ENCODE measurements around the gene ZNF79.

The ZNF79 gene

DNA sequence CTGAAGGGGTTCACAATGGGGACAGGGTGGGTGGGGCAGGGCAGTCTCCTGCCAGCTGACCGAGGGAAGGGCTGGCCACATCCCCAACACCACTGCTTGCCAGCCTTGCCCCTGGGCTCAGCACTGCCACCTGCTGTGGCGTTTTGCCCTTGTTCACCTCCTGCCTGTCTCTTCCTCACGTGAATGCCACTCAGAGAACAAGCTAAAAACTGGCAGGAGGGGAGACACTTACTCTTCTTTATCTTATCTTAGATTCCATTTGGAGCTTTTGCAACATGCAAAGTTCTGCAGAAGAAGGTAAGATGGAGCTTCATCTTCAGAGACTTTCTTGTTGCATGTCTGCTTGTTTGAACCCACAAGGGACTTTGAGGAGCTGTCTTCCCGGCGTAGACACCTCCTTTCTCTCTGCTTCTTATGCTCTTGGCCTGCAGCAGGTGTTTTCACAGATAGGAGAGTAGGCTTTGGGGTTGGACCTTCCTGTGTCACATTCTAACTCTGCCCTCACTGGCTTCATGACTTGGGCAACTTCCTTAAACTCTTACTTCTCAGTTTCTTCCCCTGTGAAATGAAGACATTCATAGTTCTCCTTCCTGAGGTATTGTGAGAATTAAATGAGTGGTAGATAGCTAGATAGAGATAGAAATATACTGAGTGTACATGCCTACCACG lies 31.3 kb downstream of the ZNF79 start:
- H2BK120ac ChIP-seq (ENCODE audit: low read depth, low read length), result no peak overlapping the region
- no peak overlapping the region for H3K4me3 ChIP-seq (ENCODE audit: low read length in 2 of 2)
- no peaks in the 10 kb centered on the region for H3K27me3 ChIP-seq (ENCODE audit: control insufficient read depth in 3 of 3, insufficient read depth in 3 of 3, low read depth in 1 of 3, low read length in 3 of 3)
- no peak overlapping the region for H3K4me2 ChIP-seq (ENCODE audit: insufficient read depth, low read length, poor library complexity, severe bottlenecking)
- no peak for DNase-seq (ENCODE audit: low spot score)
- no peak overlapping the region for H3K9ac ChIP-seq (ENCODE audit: low read depth, low read length, poor library complexity)
- H2BK5ac ChIP-seq (ENCODE audit: low read length), result no peak overlapping the region
- WGBS, 2 donors (ENCODE audit: extremely low coverage in 2 of 2, insufficient read length in 2 of 2, insufficient replicate concordance in 1 of 2), result no CpG with 5 or more reads among the region's 6 CpGs
- no peak overlapping the region for H2BK12ac ChIP-seq (ENCODE audit: low read length)
- H3K18ac ChIP-seq (ENCODE audit: low read length), result no peak overlapping the region
- H3K79me1 ChIP-seq (ENCODE audit: low read depth, low read length), result no peaks in the 10 kb centered on the region
- H3K27ac ChIP-seq (replicated peaks; ENCODE audit: low read length), result no peak overlapping the region
- no peak overlapping the region for H4K91ac ChIP-seq (ENCODE audit: low read depth, low read length, poor library complexity)
- no peak overlapping the region for H2AFZ ChIP-seq (ENCODE audit: low read length)
- H3K36me3 ChIP-seq (replicated peaks in 1 of 2; ENCODE audit: control insufficient read depth in 2 of 2, insufficient read depth in 2 of 2, low read length in 2 of 2), result peaks cover 7 to 40% of the 10 kb centered on the region in 2 donors
- no peaks in the 10 kb centered on the region for H3K9me3 ChIP-seq (replicated peaks in 1 of 2; ENCODE audit: control insufficient read depth in 2 of 2, insufficient read depth in 1 of 2, low read depth in 1 of 2, low read length in 2 of 2)
- no peak overlapping the region for H3K4ac ChIP-seq (ENCODE audit: low read length)
- no peak overlapping the region for H3K23ac ChIP-seq (ENCODE audit: low read depth, low read length, poor library complexity)
- H3K14ac ChIP-seq (ENCODE audit: low read length), result no peak overlapping the region
- H2AK5ac ChIP-seq (ENCODE audit: low read depth, low read length), result no peak overlapping the region
- peaks cover 2 to 3% of the 10 kb centered on the region in 2 donors for H3K4me1 ChIP-seq (ENCODE audit: control insufficient read depth in 2 of 2, insufficient read depth in 1 of 2, low read depth in 1 of 2, low read length in 2 of 2)
- H2BK15ac ChIP-seq (ENCODE audit: low read length), result no peak overlapping the region
- no peak overlapping the region for H4K8ac ChIP-seq (ENCODE audit: low read depth, low read length)

DNA sequence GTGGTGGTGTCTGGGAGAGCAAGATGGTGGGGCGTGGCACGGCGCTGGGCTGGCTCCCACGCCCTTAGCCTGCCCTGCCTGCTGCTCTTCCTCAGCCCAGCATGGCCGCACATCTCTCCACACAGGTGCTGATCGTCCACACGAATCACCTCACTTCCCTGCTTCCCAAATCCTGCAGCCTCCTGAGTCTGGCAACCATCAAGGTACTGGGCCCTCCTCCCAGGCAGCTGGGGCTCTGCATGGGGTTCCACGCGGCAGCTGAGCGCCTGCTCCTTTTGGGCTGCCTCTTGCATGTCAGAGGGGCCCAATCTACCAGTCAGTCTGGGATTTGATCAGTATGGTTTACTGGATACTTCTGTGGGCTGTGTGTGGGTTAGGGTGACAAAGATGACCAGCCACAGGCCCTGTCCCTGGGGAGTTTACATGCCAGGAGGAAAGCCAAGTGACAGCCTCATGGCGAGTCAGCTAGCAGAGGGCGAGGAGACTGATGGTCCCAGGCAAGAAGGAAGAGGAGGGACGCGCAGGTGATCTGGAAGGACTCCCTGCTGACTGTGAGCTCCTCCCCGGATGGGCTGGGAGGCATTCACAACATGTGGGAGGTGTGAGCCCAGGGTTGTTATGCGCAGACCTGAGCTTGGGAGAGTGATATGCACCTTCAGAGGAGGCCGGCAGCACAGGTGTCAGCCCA lies 33.2 kb downstream of the ZNF79 start:
- H4K91ac ChIP-seq (ENCODE audit: low read depth, low read length, poor library complexity), result no peak overlapping the region
- H3K18ac ChIP-seq (ENCODE audit: low read length), result no peak overlapping the region
- H3K27ac ChIP-seq (replicated peaks; ENCODE audit: low read length), result no peak overlapping the region
- no peak overlapping the region for H2AK5ac ChIP-seq (ENCODE audit: low read depth, low read length)
- H2AFZ ChIP-seq (ENCODE audit: low read length), result no peak overlapping the region
- no peak overlapping the region for H2BK15ac ChIP-seq (ENCODE audit: low read length)
- H3K4me2 ChIP-seq (ENCODE audit: insufficient read depth, low read length, poor library complexity, severe bottlenecking), result no peak overlapping the region
- no peaks in the 10 kb centered on the region for H3K4me1 ChIP-seq (ENCODE audit: control insufficient read depth in 2 of 2, insufficient read depth in 1 of 2, low read depth in 1 of 2, low read length in 2 of 2)
- H3K4me3 ChIP-seq (ENCODE audit: low read length in 2 of 2), result peak overlapping the region in 1 of 2 donors; percentile 32
- no peak for DNase-seq (ENCODE audit: low spot score)
- H2BK120ac ChIP-seq (ENCODE audit: low read depth, low read length), result no peak overlapping the region
- H3K27me3 ChIP-seq (ENCODE audit: control insufficient read depth in 3 of 3, insufficient read depth in 3 of 3, low read depth in 1 of 3, low read length in 3 of 3), result no peaks in the 10 kb centered on the region
- no peak overlapping the region for H3K4ac ChIP-seq (ENCODE audit: low read length)
- peak overlapping the region; percentile 63 for H3K9ac ChIP-seq (ENCODE audit: low read depth, low read length, poor library complexity)
- H3K9me3 ChIP-seq (replicated peaks in 1 of 2; ENCODE audit: control insufficient read depth in 2 of 2, insufficient read depth in 1 of 2, low read depth in 1 of 2, low read length in 2 of 2), result no peaks in the 10 kb centered on the region
- H3K79me1 ChIP-seq (ENCODE audit: low read depth, low read length), result no peaks in the 10 kb centered on the region
- no peak overlapping the region for H2BK12ac ChIP-seq (ENCODE audit: low read length)
- H3K23ac ChIP-seq (ENCODE audit: low read depth, low read length, poor library complexity), result peak overlapping the region; percentile 26
- no peak overlapping the region for H3K14ac ChIP-seq (ENCODE audit: low read length)
- WGBS, 2 donors (ENCODE audit: extremely low coverage in 2 of 2, insufficient read length in 2 of 2, insufficient replicate concordance in 1 of 2), result no CpG with 5 or more reads among the region's 17 CpGs
- H3K36me3 ChIP-seq (replicated peaks in 1 of 2; ENCODE audit: control insufficient read depth in 2 of 2, insufficient read depth in 2 of 2, low read length in 2 of 2), result peaks cover 15 to 53% of the 10 kb centered on the region in 2 donors
- H2BK5ac ChIP-seq (ENCODE audit: low read length), result no peak overlapping the region
- H4K8ac ChIP-seq (ENCODE audit: low read depth, low read length), result no peak overlapping the region

DNA sequence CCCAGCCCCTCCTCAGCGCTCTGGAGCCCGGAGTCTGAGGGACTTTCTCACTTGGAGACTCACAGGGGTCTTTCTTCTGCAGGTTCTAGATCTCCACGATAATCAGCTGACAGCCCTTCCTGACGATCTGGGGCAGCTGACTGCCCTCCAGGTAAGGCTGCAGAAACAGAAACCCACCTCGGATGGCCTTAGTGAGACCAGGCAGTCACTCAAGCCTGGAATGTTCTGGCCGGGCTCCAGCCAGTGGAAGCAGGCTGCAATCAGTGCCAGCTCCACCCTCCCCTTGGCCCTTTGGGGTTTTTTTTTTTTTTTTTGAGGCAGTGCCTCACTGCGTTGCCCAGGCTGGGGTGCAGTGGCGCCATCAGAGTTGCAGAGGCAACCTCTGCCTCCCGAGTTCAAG lies 34.7 kb downstream of the ZNF79 start:
- H3K9ac ChIP-seq (ENCODE audit: low read depth, low read length, poor library complexity), result no peak overlapping the region
- no peak overlapping the region for H2BK12ac ChIP-seq (ENCODE audit: low read length)
- WGBS, 2 donors (ENCODE audit: extremely low coverage in 2 of 2, insufficient read length in 2 of 2, insufficient replicate concordance in 1 of 2), result no CpG with 5 or more reads among the region's 9 CpGs
- peaks cover 0 to 1% of the 10 kb centered on the region in 2 donors for H3K9me3 ChIP-seq (replicated peaks in 1 of 2; ENCODE audit: control insufficient read depth in 2 of 2, insufficient read depth in 1 of 2, low read depth in 1 of 2, low read length in 2 of 2)
- no peak overlapping the region for H3K4ac ChIP-seq (ENCODE audit: low read length)
- H2BK5ac ChIP-seq (ENCODE audit: low read length), result no peak overlapping the region
- H3K27me3 ChIP-seq (ENCODE audit: control insufficient read depth in 3 of 3, insufficient read depth in 3 of 3, low read depth in 1 of 3, low read length in 3 of 3), result no peaks in the 10 kb centered on the region
- H2BK120ac ChIP-seq (ENCODE audit: low read depth, low read length), result no peak overlapping the region
- H2BK15ac ChIP-seq (ENCODE audit: low read length), result no peak overlapping the region
- no peak overlapping the region for H3K27ac ChIP-seq (replicated peaks; ENCODE audit: low read length)
- H3K4me3 ChIP-seq (ENCODE audit: low read length in 2 of 2), result no peak overlapping the region
- no peak overlapping the region for H3K14ac ChIP-seq (ENCODE audit: low read length)
- no peak for DNase-seq (ENCODE audit: low spot score)
- no peak overlapping the region for H3K18ac ChIP-seq (ENCODE audit: low read length)
- H3K4me1 ChIP-seq (ENCODE audit: control insufficient read depth in 2 of 2, insufficient read depth in 1 of 2, low read depth in 1 of 2, low read length in 2 of 2), result no peaks in the 10 kb centered on the region
- H3K36me3 ChIP-seq (replicated peaks in 1 of 2; ENCODE audit: control insufficient read depth in 2 of 2, insufficient read depth in 2 of 2, low read length in 2 of 2), result peaks cover 17 to 66% of the 10 kb centered on the region in 2 donors
- no peak overlapping the region for H4K8ac ChIP-seq (ENCODE audit: low read depth, low read length)
- no peak overlapping the region for H4K91ac ChIP-seq (ENCODE audit: low read depth, low read length, poor library complexity)
- H2AFZ ChIP-seq (ENCODE audit: low read length), result no peak overlapping the region
- no peak overlapping the region for H3K23ac ChIP-seq (ENCODE audit: low read depth, low read length, poor library complexity)
- H3K79me1 ChIP-seq (ENCODE audit: low read depth, low read length), result no peaks in the 10 kb centered on the region
- no peak overlapping the region for H3K4me2 ChIP-seq (ENCODE audit: insufficient read depth, low read length, poor library complexity, severe bottlenecking)
- no peak overlapping the region for H2AK5ac ChIP-seq (ENCODE audit: low read depth, low read length)

DNA sequence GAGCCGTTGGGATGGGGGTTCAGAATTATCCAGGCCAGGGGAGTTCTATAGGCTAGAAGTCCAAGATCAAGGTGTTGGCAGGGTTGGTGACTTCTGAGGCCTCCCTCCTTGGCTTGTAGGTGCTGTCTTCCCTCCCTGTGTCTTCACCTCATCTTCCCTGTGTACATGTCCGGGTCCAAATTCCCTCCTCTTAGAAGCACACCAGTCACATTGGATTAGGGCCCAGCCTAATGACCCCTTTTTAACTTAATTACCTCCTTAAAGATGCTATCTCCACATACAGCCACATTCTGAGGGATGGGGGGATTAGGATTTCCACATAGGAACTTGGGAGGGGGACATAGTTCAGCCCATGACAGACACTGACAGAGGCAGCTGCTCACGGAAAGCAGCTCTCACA lies 39.2 kb downstream of the ZNF79 start:
- H3K23ac ChIP-seq (ENCODE audit: low read depth, low read length, poor library complexity), result no peak overlapping the region
- H3K4me3 ChIP-seq (ENCODE audit: low read length in 2 of 2), result no peak overlapping the region
- H2BK5ac ChIP-seq (ENCODE audit: low read length), result no peak overlapping the region
- H4K91ac ChIP-seq (ENCODE audit: low read depth, low read length, poor library complexity), result no peak overlapping the region
- no peak overlapping the region for H3K14ac ChIP-seq (ENCODE audit: low read length)
- peaks cover 19 to 51% of the 10 kb centered on the region in 2 donors for H3K36me3 ChIP-seq (replicated peaks in 1 of 2; ENCODE audit: control insufficient read depth in 2 of 2, insufficient read depth in 2 of 2, low read length in 2 of 2)
- H3K18ac ChIP-seq (ENCODE audit: low read length), result no peak overlapping the region
- H2BK15ac ChIP-seq (ENCODE audit: low read length), result no peak overlapping the region
- no peaks in the 10 kb centered on the region for H3K4me1 ChIP-seq (ENCODE audit: control insufficient read depth in 2 of 2, insufficient read depth in 1 of 2, low read depth in 1 of 2, low read length in 2 of 2)
- H3K9ac ChIP-seq (ENCODE audit: low read depth, low read length, poor library complexity), result no peak overlapping the region
- no CpG with 5 or more reads among the region's 3 CpGs for WGBS, 2 donors (ENCODE audit: extremely low coverage in 2 of 2, insufficient read length in 2 of 2, insufficient replicate concordance in 1 of 2)
- no peak overlapping the region for H2BK120ac ChIP-seq (ENCODE audit: low read depth, low read length)
- no peaks in the 10 kb centered on the region for H3K27me3 ChIP-seq (ENCODE audit: control insufficient read depth in 3 of 3, insufficient read depth in 3 of 3, low read depth in 1 of 3, low read length in 3 of 3)
- no peak overlapping the region for H2BK12ac ChIP-seq (ENCODE audit: low read length)
- H2AK5ac ChIP-seq (ENCODE audit: low read depth, low read length), result no peak overlapping the region
- H3K79me1 ChIP-seq (ENCODE audit: low read depth, low read length), result no peaks in the 10 kb centered on the region
- H4K8ac ChIP-seq (ENCODE audit: low read depth, low read length), result no peak overlapping the region
- no peak overlapping the region for H2AFZ ChIP-seq (ENCODE audit: low read length)
- no peak overlapping the region for H3K4me2 ChIP-seq (ENCODE audit: insufficient read depth, low read length, poor library complexity, severe bottlenecking)
- no peak overlapping the region for H3K27ac ChIP-seq (replicated peaks; ENCODE audit: low read length)
- H3K9me3 ChIP-seq (replicated peaks in 1 of 2; ENCODE audit: control insufficient read depth in 2 of 2, insufficient read depth in 1 of 2, low read depth in 1 of 2, low read length in 2 of 2), result peaks cover 0 to 1% of the 10 kb centered on the region in 2 donors
- no peak for DNase-seq (ENCODE audit: low spot score)
- H3K4ac ChIP-seq (ENCODE audit: low read length), result no peak overlapping the region

Data from neuronal stem cell (in vitro differentiated cells).